K562 (cell line): ENCODE data around the gene CCDC9B. TPM values are rescaled to one million over a fixed set of nuclear protein-coding genes. Genes with fewer than 3 reads are reported as not detected.

Source experiments
- E2F5 ChIP-seq: sonication (generic); formaldehyde crosslinking; IDR thresholded peaks from 2 replicates; pipeline ENCODE4 v1.8.0; 2022; ENCODE audit warnings: mild to moderate bottlenecking, missing genetic modification reagents
- MGA ChIP-seq: fragments of 450-650 bp; IDR thresholded peaks from 2 replicates; pipeline ENCODE4 v1.6.1; 2016; ENCODE audit warnings: mild to moderate bottlenecking, moderate library complexity
- RBM15 ChIP-seq: fragments of 200-400 bp; formaldehyde crosslinking; IDR thresholded peaks from 2 replicates; pipeline ENCODE4 v1.6.1; 2018; ENCODE audit warnings: mild to moderate bottlenecking, low read length, moderate library complexity; ENCODE audit not compliant: insufficient read depth
- REST ChIP-seq, 2 experiments: fragments of 450-650 bp; formaldehyde crosslinking in 1 of 2; IDR thresholded peaks; 2 replicates each; pipeline versions ENCODE4 v1.4.0 to v1.6.1; 2014 to 2020; ENCODE audit warnings: mild to moderate bottlenecking in 2 of 2, borderline replicate concordance in 1 of 2, low read depth in 1 of 2
- polyA plus RNA-seq, 8 experiments: library from polyadenylated mRNA; depleted of rRNA in 4 of 8; stranded (reverse) in 5 of 8; unstranded in 3 of 8; fragments of >200 nt; fragmentation: Nextera tagmentation in 2 of 8; fragmentation: Illumina TruSeq in 1 of 8; extraction: Ambion mirVana in 2 of 8; extraction: Trizol in 1 of 8; gene quantifications; 2 replicates each; pipeline versions ENCODE4 v1.2.1 to v1.2.3, GENCODE V29; 2011 to 2014; ENCODE audit warnings: inconsistent platforms in 1 of 8, missing spikeins in 1 of 8
- total RNA-seq, 7 experiments: library from RNA; depleted of rRNA in 6 of 7; stranded (reverse); fragments of >200 nt in 6 of 7; fragmentation: Illumina TruSeq in 2 of 7; extraction: Trizol in 2 of 7; gene quantifications; 2 replicates each; pipeline versions ENCODE4 v1.2.1 to v1.2.3, GENCODE V29; 2011 to 2021; ENCODE audit warnings: low replicate concordance in 1 of 7

CCDC9B gene
- total and polyA plus RNA-seq, 9 of the 15 experiments (the other 6 are each of a cell fraction or from before 2014, with no cell fraction given) = 0.01 to 0.47 (median 0.15) TPM; not detected in 1

- TF ChIP-seq REST (IDR thresholded peaks at IDR 0.05; ENCODE audit: borderline replicate concordance) = peak; percentile 45; the same call in 1 of the 2 replicates
- no peak for TF ChIP-seq REST (CRISPR knock-in tag; IDR thresholded peaks at IDR 0.05; ENCODE audit: low read depth)
- peak; percentile 97 for TF ChIP-seq MGA
- TF ChIP-seq RBM15 = no peak
- peak; percentile 97 for TF ChIP-seq E2F5 (CRISPR knock-in tag)
These were observed 17.3 kb downstream of the CCDC9B start, which contains the start of gene INAFM2 (continued) for GRCh38 chr15:40323239-40323952.
